RWPE2 (cell line): ENCODE measurements around the gene GNE.

Experiments
- ATAC-seq: fragments of 200-7000 bp; cut with Tn5 transposase; 3 replicates; pipeline ENCODE4 v1.9.1; 2021; ENCODE audit warnings: low read depth
- DNase-seq: peaks from one replicate; pipeline ENCODE4 v3.0.0-alpha.2; 2020; ENCODE audit warnings: low spot score
- H3K27ac ChIP-seq: fragments of 450-650 bp; 2 replicates; pipeline ENCODE4 v1.5.1; 2017; ENCODE audit warnings: mild to moderate bottlenecking; ENCODE audit not compliant: poor library complexity, severe bottlenecking
- H3K27me3 ChIP-seq: fragments of 250-450 bp; sonication (Bioruptor Pico); 2 replicates; pipeline ENCODE4 v1.5.1; 2021; ENCODE audit warnings: mild to moderate bottlenecking, moderate library complexity; ENCODE audit not compliant: insufficient read depth, poor library complexity, severe bottlenecking
- H3K36me3 ChIP-seq: fragments of 250-450 bp; sonication (Bioruptor Pico); 2 replicates; pipeline ENCODE4 v1.5.1; 2020; ENCODE audit warnings: low read depth, mild to moderate bottlenecking, moderate library complexity
- H3K4me1 ChIP-seq: fragments of 250-450 bp; sonication (Bioruptor Pico); 2 replicates; pipeline ENCODE4 v1.5.1; 2021; ENCODE audit warnings: mild to moderate bottlenecking, moderate library complexity; ENCODE audit not compliant: insufficient read depth, poor library complexity, severe bottlenecking
- H3K4me3 ChIP-seq: fragments of 250-450 bp; sonication (Bioruptor Pico); 2 replicates; pipeline ENCODE4 v1.5.1; 2021; ENCODE audit warnings: mild to moderate bottlenecking, moderate library complexity; ENCODE audit not compliant: severe bottlenecking
- H3K9me3 ChIP-seq: fragments of 250-450 bp; sonication (Bioruptor Pico); 2 replicates; pipeline ENCODE4 v1.5.1; 2021; ENCODE audit warnings: mild to moderate bottlenecking, moderate library complexity; ENCODE audit not compliant: severe bottlenecking
- TF ChIP-seq, protein P1 (sequence below): fragments of 450-650 bp; IDR thresholded peaks from one replicate; pipeline ENCODE4 v1.5.1; 2017; ENCODE audit warnings: mild to moderate bottlenecking, moderate library complexity; ENCODE audit not compliant: poor library complexity, severe bottlenecking

The GNE gene

GRCh38 chr9:36164989-36165388 lies 93.3 kb downstream of the GNE start:
- Histone ChIP-seq H3K4me3 (no peak overlapping the region), H3K27ac (no peak overlapping the region), H3K9me3 (no peaks in the 10 kb centered on the region), H3K27me3 (no peaks in the 10 kb centered on the region), H3K4me1 (peaks cover 14% of the 10 kb centered on the region), H3K36me3 (no peaks in the 10 kb centered on the region)
- TF ChIP-seq, protein P1, sequence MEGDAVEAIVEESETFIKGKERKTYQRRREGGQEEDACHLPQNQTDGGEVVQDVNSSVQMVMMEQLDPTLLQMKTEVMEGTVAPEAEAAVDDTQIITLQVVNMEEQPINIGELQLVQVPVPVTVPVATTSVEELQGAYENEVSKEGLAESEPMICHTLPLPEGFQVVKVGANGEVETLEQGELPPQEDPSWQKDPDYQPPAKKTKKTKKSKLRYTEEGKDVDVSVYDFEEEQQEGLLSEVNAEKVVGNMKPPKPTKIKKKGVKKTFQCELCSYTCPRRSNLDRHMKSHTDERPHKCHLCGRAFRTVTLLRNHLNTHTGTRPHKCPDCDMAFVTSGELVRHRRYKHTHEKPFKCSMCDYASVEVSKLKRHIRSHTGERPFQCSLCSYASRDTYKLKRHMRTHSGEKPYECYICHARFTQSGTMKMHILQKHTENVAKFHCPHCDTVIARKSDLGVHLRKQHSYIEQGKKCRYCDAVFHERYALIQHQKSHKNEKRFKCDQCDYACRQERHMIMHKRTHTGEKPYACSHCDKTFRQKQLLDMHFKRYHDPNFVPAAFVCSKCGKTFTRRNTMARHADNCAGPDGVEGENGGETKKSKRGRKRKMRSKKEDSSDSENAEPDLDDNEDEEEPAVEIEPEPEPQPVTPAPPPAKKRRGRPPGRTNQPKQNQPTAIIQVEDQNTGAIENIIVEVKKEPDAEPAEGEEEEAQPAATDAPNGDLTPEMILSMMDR = no peak
- ATAC-seq (no peak), DNase-seq (no peak)
